Right kidney (tissue), 1 donor: ENCODE measurements around the gene ATG13.

Source experiments
- DNase-seq: peaks from one replicate; pipeline ENCODE4 v3.0.0-alpha.2; 2016

The ATG13 gene

DNA sequence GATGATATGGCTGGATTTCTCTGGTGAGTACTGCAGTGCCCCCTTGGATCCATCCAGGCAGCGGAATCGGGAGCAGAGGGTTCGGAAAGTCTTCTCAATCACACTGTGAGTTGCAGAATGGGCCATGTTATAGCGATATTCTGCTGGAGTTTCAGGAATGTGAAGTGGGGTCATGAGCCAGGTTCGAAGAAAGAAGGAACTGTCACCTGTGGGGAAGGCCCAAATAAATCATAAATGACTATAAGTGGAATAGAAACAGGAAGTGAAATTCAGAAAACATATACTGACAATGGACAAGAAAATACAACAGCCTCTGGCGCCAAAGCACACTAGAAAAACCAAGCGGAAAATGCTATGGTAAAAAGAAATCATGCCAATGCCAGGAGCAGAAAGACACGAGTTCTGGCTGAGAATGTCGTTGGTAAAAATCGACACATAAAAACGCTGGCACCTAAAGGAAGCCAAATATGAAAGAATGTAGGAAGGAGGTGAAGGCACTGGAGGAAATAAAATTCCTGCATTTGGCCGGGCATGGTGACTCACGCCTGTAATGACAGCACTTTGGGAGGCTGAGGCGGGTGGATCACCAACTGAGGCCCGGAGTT lies 13.5 kb upstream of the ATG13 start:
- no peak for DNase-seq

DNA sequence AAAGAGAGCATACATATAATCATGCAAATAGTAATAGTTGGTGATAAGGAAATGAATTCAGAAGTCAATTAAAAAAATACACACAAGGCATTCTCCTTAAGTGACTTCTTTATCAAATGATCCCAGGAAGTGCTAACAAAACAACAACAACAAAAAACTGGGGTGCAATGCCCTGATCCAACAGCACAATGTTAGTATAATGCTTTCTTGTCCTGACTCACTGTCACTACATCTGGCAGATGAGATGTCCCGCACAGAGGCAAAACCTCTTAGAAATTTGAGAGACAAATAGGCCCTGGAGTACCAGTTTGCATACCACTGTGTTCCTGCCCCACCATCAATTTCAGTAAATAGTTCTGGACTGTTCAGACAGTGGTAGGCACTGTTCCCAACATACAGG lies 12.6 kb upstream of the ATG13 start:
- DNase-seq = no peak

DNA sequence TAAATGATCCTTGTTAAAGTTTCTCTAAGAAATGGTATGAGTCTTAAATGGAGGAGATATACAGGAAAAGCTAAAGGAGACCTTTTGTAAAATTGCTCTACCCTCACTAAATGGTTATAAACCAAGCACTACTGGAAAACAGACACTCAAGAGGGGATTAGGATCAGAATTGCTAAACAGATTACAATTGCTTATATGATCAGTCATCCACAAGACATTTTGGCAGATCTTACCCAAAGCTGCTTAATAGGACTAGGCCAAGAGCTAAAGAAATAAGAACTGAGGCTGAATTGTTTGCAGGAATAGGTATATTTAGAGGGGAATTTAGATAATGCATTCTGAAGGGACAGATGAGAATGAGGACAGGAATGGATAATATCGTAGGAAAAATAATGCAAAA lies 9.8 kb upstream of the ATG13 start:
- DNase-seq = no peak

DNA sequence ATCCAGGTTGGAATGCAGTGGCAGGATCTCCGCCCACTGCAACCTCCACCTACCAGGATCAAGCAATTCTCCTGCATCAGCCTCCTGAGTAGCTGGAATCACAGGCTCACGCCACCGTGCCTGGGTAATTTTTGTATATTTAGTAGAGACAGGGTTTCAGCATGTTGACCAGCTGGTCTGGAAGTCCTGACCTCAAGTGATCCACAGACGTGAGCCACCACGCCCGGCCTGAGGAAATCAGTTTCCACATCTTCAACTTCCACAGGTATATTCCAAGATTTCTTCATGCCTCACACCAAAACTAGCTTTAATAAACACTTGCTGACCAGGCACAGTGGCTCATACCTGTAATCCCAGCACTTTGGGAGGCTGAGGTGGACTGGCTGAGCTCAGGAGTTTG lies 8.0 kb upstream of the ATG13 start:
- no peak for DNase-seq

DNA sequence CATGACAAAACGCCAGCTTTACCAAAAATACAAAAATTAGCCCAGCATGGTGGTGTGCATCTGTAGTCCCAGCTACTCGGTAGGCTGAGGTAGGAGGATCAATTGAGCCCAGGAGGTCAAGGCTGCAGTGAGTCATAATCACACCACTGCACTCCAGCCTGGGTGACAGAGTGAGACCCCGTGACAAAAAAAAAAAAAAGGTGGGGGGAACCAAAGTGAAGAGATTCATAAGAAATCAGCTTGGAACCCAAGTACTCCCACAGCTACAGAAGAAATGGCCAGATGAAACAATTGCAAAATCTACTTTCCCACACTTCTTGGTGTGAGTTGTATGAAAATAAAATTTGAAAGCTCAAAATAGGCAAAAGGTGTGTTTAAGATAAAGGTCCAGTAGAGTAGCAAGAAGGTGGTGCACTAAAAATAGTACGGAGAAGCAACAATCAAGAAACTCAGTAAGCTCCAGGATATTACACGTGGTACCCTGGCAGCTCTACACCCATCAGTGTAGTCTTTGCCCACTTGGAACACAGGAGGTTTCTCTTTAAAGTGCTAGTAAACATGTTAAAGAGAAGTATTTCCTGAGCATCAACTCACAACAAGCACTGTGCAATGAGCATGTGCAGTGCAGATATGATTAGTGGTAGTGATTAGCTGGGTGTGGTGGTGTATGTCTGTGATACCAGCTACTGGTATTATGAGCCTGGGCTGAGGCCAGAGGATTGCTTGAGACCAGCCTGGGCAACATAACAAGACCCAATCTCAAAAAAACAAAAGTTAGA lies 5.6 kb upstream of the ATG13 start:
- no peak for DNase-seq

DNA sequence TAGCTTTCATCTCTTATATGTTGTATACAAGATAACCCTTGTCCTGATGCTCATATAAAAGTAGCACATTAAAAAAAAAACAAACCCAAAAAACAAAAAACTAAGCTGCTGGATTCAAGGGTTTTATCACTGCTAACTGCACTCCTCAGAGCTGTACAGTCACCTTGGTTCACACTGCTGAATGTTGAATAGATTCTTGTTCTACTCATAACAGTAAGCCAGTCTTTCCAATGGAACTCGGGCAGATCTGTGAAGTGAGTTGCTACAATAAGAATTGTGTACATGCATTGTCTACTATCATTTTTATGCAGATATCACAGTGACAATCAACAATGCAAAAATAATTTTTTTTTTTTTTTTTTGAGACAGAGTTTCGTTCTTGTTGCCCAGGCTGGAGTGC lies 5.0 kb upstream of the ATG13 start:
- DNase-seq = no peak

DNA sequence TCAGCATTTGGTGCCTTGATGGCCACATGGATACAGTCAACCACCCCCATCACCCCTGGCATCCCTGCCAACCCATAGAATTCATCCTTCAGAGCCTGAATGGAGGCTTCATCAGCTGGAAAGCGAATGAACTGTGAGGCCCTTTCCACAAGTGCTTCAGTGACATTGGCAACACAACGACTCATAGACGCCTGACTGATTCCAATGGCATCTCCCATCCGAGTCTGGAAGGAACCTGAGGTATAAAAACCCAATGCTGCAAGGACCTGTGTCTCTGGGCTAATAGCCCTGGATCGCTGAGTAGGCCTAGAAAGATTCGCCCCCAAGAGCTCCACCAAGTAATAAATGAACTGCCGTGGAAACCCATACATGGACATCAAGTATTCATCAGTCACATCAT lies 1.6 kb upstream of the ATG13 start:
- DNase-seq = no peak

DNA sequence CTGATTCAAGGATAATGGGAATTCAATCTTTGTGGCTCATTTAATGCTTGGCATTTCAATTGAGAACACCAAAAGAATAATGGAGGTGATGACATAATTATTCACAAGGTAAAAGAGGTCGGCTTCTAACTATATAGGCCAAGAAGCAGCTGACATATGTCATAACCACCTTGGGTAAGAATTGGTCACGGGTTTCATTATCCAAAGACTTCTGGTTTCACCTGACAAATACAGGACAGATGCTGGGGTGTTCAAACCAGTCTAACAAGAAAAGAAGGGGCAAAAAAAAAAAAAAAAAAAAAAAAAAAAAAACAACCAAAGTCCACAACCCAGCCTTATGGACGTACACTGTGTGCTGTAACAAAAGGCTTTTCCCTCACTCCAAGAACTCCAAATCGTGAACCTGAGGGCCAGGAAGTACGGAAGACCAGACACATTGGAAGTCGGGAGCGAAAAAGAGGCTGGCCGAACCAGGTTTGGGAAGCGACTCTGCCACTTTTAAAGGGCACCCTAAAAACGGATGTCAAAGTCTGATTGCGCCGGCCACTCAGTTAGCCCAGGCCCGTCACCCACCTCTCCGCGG lies 711 bp upstream of the ATG13 start:
- peak; percentile 5 for DNase-seq

DNA sequence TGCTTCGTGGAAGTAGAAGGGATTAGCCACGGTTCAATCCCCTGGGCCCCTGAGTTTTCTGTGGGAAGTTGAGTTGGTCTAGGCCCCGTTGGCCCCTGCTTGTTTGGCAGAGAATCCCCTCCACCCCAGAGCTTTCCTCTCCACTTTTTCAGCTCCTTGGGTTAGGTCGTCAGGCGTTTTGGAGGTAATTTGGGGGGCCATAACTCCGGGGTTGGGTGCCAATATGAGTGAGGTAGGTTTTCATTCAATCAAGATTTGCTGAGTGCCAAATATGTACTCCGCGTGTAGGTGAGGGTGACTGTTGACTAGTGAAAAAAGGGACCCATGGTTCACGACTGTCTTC lies 590 bp downstream of the ATG13 start:
- no peak for DNase-seq

DNA sequence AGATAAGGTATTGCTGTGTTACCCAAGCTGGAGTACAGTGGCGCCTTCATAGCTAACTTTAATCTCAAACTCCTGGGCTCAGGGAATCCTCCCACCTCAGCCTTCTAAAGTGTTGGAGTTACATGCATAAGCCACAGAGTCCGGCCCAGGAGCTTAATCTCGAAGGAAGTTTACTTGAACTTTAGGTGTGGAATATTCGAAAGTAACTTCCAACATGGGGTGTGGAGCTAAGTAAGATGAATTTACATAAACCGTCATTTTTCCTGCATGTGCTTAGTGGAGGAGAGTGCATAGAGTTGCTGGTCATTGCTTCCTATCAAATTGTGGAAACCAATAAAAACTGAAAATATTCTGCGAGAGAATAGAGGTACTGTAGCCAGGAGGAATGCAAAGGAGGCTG lies 1.5 kb downstream of the ATG13 start:
- DNase-seq = no peak

DNA sequence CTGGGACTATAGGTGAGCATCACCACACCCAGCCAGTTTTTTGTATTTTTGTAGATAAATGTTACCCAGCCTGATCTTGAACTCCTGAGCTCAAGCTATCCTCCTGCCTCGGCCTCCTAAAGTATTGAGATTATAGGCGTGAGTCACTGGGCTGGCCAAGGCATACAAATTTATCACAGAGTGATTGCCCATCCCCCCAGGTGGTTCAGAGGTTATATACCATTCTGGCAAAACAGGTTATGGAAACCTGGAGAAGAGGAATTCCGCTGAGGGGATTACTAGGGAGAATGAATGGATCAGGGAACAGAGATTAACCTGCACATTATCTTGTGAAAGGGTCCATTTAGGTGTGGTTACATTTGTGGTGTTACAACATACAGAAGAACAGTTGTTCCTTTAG lies 8.1 kb downstream of the ATG13 start:
- no peak for DNase-seq

DNA sequence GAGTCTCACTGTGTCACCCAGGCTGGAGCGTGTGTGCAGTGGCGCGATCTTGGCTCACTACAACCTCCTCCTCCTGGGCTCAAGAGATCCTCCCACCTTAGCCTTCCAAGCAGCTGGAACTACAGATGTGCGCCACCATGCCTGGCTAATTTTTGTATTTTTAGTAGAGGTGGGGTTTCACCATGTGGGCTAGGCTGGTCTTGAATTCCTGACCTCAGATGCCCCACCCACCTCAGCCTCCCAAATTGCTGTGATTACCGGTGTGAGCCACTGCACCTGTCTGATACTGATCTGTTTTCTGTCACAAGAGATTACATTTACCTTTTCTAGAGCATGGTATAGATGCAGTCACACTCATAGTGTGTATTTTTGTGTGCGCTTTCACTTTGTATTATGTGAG lies 11.6 kb downstream of the ATG13 start:
- DNase-seq = no peak

DNA sequence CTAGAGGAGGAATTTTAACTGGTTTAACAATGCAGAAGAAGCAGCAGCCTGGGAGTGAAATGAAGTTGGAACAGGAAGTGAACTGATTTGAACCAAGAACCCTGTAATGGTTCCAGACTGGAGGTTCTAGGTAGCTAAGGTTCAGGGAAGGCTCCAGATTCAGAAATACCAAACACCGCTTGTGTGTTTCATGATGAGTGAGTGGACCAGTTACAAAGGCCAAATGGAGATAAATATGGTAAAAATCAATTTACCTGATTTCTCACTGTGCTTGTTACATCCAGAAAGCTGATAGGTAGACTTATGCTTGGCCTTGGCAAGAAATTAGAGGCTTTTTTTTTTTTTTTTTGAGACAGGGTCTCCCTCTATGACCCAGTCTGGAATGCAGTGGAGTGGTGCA lies 12.9 kb downstream of the ATG13 start:
- no peak for DNase-seq

DNA sequence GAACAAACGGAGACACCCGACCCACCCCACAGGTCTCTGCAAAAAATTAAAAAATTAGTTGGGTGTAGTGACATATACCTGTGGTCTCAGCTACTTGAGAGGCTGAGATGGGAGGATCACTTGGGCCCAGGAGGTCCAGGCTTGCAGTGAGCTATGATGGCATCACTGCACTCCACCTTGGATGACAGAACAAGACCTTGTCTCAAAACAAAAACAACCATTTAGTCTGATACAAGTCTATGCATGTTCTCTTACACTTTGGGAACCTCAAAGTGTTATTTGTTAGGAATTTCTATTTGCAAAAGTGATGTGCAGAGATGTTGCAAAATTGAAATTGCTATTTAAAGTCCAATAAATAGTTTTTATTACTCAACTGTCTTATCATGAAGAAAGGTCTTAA lies 14.3 kb downstream of the ATG13 start:
- DNase-seq = no peak

DNA sequence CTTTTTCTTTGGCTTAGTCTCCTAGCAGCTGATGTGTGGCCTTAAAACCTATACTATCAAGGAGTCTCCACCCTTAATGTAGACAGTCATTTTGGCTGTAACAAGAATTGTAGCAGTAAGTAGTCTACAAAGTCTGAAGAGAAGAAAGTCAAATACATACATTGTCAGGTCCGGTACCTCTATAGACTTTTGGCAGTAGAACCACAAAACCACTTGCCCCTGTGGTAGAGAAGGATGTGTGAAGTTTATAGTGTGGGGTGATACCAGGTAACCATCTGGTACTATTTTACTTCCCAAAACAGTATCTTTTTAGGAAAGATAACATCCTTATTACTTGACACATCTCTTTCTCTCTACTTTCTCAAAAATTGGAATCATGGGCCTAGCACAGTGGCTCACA lies 15.1 kb downstream of the ATG13 start:
- DNase-seq = no peak

DNA sequence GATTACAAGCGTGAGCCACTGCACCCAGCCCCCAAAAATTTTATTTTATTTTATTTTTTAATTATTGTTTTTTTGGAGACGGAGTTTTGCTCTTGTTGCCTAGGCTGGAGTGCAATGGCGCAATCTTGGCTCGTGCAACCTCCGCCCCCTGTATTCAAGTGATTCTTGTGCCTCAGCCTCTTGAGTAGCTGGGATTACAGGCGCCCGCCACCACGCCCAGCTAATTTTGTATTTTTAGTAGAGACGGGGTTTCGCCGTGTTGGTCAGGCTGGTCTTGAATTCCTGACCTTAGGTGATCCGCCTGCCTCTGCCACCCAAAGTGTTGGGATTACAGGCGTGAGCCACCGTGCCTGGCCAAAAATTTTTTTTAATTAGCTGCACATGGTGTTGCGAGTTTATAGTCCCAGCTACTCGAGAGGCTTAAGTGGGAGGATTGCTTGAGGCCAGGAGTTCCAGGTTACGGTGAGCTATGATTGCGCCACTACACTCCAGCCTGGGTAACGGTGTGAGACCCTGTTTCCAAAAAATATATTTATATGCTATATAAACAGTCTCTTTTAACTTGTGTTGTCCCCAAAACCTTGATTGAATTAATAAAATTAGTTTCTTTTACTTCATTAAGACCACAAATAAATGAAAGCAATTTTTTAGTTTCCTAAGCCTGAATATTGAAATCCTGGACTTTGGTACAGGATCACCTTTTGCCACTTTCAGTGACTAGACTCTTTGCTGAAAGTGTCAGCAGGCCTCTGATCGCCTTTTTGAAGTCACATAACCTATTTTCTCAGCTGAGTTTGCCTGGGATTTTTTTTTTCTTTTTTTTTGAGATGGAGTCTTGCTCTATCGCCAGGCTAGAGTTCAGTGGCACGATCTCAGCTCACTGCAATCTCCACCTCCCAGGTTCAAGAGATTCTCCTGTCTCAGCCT lies 16.2 kb downstream of the ATG13 start:
- DNase-seq = no peak

DNA sequence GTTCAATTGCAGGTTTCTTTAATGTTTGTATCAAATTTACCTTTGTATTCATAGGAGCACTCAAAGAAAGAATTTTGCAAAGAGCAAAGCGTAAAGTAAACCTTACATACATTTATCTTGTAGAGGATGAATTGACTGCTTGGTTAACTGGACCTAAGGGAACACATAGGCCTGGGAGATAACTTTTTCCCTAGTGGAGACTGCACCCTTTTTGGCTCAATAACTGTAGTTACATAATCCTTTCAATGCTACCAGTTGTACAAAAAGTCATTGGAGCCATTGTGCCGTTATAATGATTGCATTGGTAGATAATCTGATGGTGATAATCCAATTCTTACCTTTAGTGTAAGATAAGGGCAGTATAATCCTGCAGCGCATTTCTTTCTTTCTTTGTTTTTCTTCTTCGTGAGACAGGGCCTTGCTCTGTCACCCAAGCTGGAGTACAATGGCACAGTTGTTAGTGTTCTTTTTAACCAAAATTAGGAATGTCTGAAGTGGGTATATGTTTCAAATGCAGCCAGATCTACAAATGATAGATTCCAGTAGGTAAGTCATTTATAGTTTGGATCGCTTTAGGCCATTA lies 18.3 kb downstream of the ATG13 start:
- DNase-seq = no peak

DNA sequence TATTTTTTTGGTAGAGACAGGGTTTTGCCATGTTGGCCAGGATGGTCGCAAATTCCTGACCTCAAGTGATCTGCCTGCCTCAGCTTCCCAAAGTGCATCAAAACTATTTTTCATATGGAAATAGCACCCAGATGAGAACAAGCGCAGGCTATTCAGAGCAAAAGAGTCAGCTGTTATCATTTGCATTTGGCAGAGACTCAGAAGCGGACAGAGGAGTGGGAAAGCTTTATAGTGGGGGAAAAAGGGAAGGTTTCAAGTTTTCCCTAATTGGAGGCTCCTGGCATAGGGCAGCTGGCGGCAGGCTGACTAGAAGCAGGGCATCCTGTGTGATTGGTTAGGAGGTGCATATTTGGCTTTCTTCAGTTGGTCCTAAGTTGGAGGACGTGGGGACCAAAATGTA lies 20.2 kb downstream of the ATG13 start:
- DNase-seq = no peak

DNA sequence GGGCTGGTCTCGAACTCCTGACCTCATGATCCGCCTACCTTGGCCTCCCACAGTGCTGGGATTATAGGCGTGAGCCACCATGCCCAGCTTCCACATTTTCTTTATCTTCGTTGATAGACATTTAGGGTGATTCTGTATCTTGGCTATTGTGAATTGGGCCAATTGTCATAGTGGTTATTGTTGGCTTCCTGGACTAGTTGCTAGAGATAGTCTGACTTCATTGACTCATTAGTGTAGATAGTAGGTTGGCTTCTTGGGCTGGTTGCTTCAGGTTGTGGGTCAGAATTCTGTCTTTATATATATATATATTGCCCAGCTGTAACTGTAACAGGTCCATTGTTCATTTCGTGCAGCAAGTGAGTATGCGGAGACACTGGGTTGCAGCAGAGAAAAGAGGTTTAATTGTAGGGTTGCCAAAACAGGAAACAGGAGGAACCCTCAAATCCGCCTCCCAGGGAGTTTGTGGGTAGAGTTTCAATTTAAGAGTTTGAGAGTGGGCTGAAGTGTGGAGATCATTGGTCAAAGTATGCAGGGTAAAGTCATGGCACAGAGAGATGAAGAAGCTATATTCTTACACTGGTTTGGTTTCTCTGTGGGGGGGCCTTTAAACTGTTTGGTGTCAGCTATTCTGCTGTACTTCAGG lies 22.0 kb downstream of the ATG13 start:
- DNase-seq = no peak

DNA sequence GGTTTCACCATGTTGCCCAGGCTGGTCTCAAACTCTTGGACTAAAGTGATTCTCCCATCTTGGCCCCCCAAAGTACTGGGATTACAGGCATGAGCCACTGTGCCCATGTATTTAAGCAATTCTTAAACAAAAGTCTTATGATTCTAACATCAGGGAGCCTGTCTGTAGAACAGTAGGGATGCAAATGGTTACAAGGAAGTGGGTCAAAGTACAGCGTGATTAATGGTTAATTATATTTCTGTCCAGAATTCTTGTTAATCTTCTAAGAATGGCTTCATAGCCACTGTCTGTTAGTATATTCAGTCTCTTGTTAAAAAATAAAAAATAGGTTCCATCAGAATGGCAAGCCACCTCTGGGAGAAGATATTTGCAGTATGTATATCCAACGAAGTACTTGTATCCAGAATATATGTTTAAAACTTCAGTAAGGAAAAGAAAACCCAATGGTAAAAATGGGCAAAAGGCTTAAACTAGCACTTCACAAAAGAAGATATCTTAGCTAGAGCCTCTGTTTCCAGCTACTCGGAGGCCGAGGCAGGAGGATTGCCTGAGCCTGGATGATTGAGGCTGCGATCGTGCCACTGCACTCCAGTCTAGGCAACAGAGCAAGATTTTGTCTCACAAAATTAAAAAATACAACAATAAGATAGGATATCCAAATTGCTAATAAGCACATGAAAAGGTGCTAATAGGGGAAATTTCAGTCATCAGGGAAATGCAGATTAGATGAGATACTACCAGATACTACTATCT lies 22.9 kb downstream of the ATG13 start:
- DNase-seq = no peak

DNA sequence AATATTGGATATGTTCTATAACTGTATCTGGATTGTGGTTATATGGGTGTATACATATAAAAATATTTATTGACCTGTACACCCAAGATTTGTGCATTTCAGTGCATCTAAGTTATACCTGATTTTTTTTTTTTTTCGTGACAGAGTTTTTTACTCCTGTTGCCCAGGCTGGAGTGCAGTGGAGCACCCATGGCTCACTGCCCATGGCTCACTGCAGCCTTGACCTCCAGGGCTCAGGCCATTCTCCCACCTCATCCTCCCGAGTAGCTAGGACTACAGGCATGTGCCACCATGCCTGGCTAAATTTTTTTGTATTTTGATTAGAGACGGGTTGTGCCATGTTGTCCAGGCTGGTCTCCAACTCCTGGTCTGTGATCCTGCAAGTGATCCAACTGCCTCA lies 24.3 kb downstream of the ATG13 start:
- no peak for DNase-seq
